Measurements from ENCODE around the gene REELD1.

Gene REELD1

DNA sequence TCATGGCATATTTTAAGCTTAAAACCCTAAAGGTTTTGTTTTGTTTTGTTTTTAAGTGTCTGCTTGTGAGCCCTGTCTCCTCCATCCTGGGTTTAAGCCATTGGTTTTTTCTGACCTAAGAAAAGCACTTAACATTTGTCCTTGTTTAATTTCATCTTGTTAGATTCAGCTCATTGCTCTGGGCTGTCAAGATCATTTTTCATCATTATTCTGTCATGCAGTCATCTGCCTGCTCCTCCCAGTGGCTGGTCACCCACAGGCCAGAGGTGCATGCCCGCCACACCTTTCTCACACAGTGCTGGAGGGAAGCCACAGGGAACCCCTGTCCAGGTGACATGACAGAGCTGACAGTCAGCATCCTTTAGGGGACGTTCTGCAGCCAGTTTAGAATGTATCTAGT is 11.7 kb upstream of the REELD1 start:
- Histone ChIP-seq H2AFZ (ENCODE audit: low read length) (no peak overlapping the region), H3F3A (ENCODE audit: insufficient read depth, low read length) (no peaks in the 10 kb centered on the region), H3K36me3 (ENCODE audit: insufficient read depth, low read length) (no peaks in the 10 kb centered on the region; the same call in 1 of the 2 replicates), H3K4me2 (ENCODE audit: low read length) (no peak overlapping the region), H4K20me1 (ENCODE audit: insufficient read depth, low read length) (no peaks in the 10 kb centered on the region), H3K9me3 (ENCODE audit: low read length) (no peaks in the 10 kb centered on the region), H3K4me3 (ENCODE audit: low read depth, low read length, poor library complexity, severe bottlenecking) (no peak overlapping the region), H3K4me1 (ENCODE audit: insufficient read depth, low read length, severe bottlenecking) (no peaks in the 10 kb centered on the region), H3K9me2 (ENCODE audit: low read depth, low read length) (no peaks in the 10 kb centered on the region), H3K27me3 (ENCODE audit: insufficient read depth, low read length) (no peaks in the 10 kb centered on the region), H3K9ac (ENCODE audit: low read length) (no peak overlapping the region), H3K79me2 (ENCODE audit: insufficient read depth, low read length) (no peaks in the 10 kb centered on the region), H3K27ac (ENCODE audit: low read depth, low read length, poor library complexity, severe bottlenecking) (no peak overlapping the region)
- no peak for TF ChIP-seq EZH2 (IDR thresholded peaks at IDR 0.05; ENCODE audit: borderline replicate concordance, low read length)
- no peak for TF ChIP-seq CTCF (IDR thresholded peaks at IDR 0.05; ENCODE audit: low read length)

GRCh38 chr4:146207410-146207809 is 6.9 kb upstream of the REELD1 start:
- no peaks in the 10 kb centered on the region for H3K27me3 ChIP-seq (ENCODE audit: insufficient read depth, low read length)
- H3F3A ChIP-seq (ENCODE audit: insufficient read depth, low read length), result no peaks in the 10 kb centered on the region
- H3K36me3 ChIP-seq (ENCODE audit: insufficient read depth, low read length), result no peaks in the 10 kb centered on the region; the same call in 1 of the 2 replicates
- no peak overlapping the region for H3K4me3 ChIP-seq (ENCODE audit: low read depth, low read length, poor library complexity, severe bottlenecking)
- no peak for TF ChIP-seq EZH2 (IDR thresholded peaks at IDR 0.05; ENCODE audit: borderline replicate concordance, low read length)
- TF ChIP-seq CTCF (IDR thresholded peaks at IDR 0.05; ENCODE audit: low read length), result no peak
- H3K27ac ChIP-seq (ENCODE audit: low read depth, low read length, poor library complexity, severe bottlenecking), result no peak overlapping the region
- no peaks in the 10 kb centered on the region for H3K9me3 ChIP-seq (ENCODE audit: low read length)
- no peaks in the 10 kb centered on the region for H3K79me2 ChIP-seq (ENCODE audit: insufficient read depth, low read length)
- H3K9me2 ChIP-seq (ENCODE audit: low read depth, low read length), result no peaks in the 10 kb centered on the region
- no peak overlapping the region for H3K4me2 ChIP-seq (ENCODE audit: low read length)
- H3K4me1 ChIP-seq (ENCODE audit: insufficient read depth, low read length, severe bottlenecking), result no peaks in the 10 kb centered on the region
- H4K20me1 ChIP-seq (ENCODE audit: insufficient read depth, low read length), result no peaks in the 10 kb centered on the region
- no peak overlapping the region for H2AFZ ChIP-seq (ENCODE audit: low read length)
- H3K9ac ChIP-seq (ENCODE audit: low read length), result no peak overlapping the region

- no peak overlapping the region for H3K4me2 ChIP-seq (ENCODE audit: low read length)
- H2AFZ ChIP-seq (ENCODE audit: low read length), result no peak overlapping the region
- H3K79me2 ChIP-seq (ENCODE audit: insufficient read depth, low read length), result no peaks in the 10 kb centered on the region
- no peaks in the 10 kb centered on the region for H4K20me1 ChIP-seq (ENCODE audit: insufficient read depth, low read length)
- no peaks in the 10 kb centered on the region for H3F3A ChIP-seq (ENCODE audit: insufficient read depth, low read length)
- H3K9me3 ChIP-seq (ENCODE audit: low read length), result no peaks in the 10 kb centered on the region
- H3K27ac ChIP-seq (ENCODE audit: low read depth, low read length, poor library complexity, severe bottlenecking), result no peak overlapping the region
- H3K9me2 ChIP-seq (ENCODE audit: low read depth, low read length), result no peaks in the 10 kb centered on the region
- H3K36me3 ChIP-seq (ENCODE audit: insufficient read depth, low read length), result no peaks in the 10 kb centered on the region
- no peak overlapping the region for H3K4me3 ChIP-seq (ENCODE audit: low read depth, low read length, poor library complexity, severe bottlenecking)
- H3K9ac ChIP-seq (ENCODE audit: low read length), result no peak overlapping the region
- H3K27me3 ChIP-seq (ENCODE audit: insufficient read depth, low read length), result no peaks in the 10 kb centered on the region
- no peaks in the 10 kb centered on the region for H3K4me1 ChIP-seq (ENCODE audit: insufficient read depth, low read length, severe bottlenecking)
- TF ChIP-seq EZH2 (IDR thresholded peaks at IDR 0.05; ENCODE audit: borderline replicate concordance, low read length) (no peak), CTCF (IDR thresholded peaks at IDR 0.05; ENCODE audit: low read length) (no peak)
Observed at GRCh38 chr4:146210890-146211289, 3.4 kb upstream of the REELD1 start.

Measured in OCI-LY1 (cell line).